Hepatocyte (in vitro differentiated cells): ENCODE results near the gene ECHDC3.

Experiments
- EZH2 ChIP-seq: fragments of 200-600 bp; sonication (generic); IDR thresholded peaks from 2 replicates; pipeline ENCODE4 v1.6.1; 2016; ENCODE audit warnings: antibody characterized with exemption, mild to moderate bottlenecking, borderline replicate concordance
- TF ChIP-seq, protein P1 (sequence below): fragments of 200-600 bp; sonication (generic); IDR thresholded peaks from 2 replicates; pipeline ENCODE4 v1.5.1; 2016; ENCODE audit warnings: antibody characterized with exemption, mild to moderate bottlenecking; ENCODE audit not compliant: poor library complexity

- TF ChIP-seq, protein P1, sequence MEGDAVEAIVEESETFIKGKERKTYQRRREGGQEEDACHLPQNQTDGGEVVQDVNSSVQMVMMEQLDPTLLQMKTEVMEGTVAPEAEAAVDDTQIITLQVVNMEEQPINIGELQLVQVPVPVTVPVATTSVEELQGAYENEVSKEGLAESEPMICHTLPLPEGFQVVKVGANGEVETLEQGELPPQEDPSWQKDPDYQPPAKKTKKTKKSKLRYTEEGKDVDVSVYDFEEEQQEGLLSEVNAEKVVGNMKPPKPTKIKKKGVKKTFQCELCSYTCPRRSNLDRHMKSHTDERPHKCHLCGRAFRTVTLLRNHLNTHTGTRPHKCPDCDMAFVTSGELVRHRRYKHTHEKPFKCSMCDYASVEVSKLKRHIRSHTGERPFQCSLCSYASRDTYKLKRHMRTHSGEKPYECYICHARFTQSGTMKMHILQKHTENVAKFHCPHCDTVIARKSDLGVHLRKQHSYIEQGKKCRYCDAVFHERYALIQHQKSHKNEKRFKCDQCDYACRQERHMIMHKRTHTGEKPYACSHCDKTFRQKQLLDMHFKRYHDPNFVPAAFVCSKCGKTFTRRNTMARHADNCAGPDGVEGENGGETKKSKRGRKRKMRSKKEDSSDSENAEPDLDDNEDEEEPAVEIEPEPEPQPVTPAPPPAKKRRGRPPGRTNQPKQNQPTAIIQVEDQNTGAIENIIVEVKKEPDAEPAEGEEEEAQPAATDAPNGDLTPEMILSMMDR: no peak
- no peak for TF ChIP-seq EZH2
Observed at GRCh38 chr10:11756766-11757315, 14.7 kb downstream of the ECHDC3 start.
